A549 (cell line): Measurements from ENCODE around the gene OR4B1. TPM values are rescaled to one million over a fixed set of nuclear protein-coding genes. Genes with fewer than 3 reads are reported as not detected.

ENCODE experiments used
- ATAC-seq, 2 experiments: fragments of 200-7000 bp in 1 of 2; fragments of >200 bp in 1 of 2; cut with Nextera tagmentation in 1 of 2; cut with Tn5 transposase in 1 of 2; 3 replicates each; pipeline versions ENCODE4 v1.8.0 to v1.9.1; 2018 to 2020; ENCODE audit warnings: mild to moderate bottlenecking in 1 of 2, moderate library complexity in 1 of 2
- CTCF ChIA-PET: fragments of 300-600 bp; sonication (Branson Sonifier 250); formaldehyde crosslinking; extraction: SDS; loops from one replicate; lab custom pipeline; 2021; ENCODE audit warnings: antibody characterized with exemption, inconsistent platforms; lab: Yijun Ruan, JAX
- POLR2A ChIA-PET: fragments of 350-600 bp; formaldehyde crosslinking; extraction: SDS; loops from one replicate; lab custom pipeline; 2021; ENCODE audit warnings: antibody characterized with exemption, inconsistent platforms; lab: Yijun Ruan, JAX
- DNase-seq, 2 experiments: peaks; one replicate each; pipeline versions ENCODE4 v3.0.0 to v3.0.0-alpha.2; 2011 to 2016; ENCODE audit warnings: low read depth in 1 of 2, low spot score in 1 of 2
- FAIRE-seq: peaks from 2 replicates; lab custom pipeline; 2011; peaks lifted over from hg19 to GRCh38; lab: Jason Lieb, UNC
- H3K27ac ChIP-seq, 2 experiments: fragments of >200 bp; sonication (Bioruptor Twin); formaldehyde crosslinking; 3 replicates each; pipeline ENCODE4 v1.5.1; 2016 to 2017
- H3K4me1 ChIP-seq: fragments of >200 bp; sonication (Bioruptor Twin); formaldehyde crosslinking; 3 replicates; pipeline ENCODE4 v1.6.1; 2016
- H3K4me2 ChIP-seq: fragments of >200 bp; sonication (Bioruptor Twin); formaldehyde crosslinking; 3 replicates; pipeline ENCODE4 v1.6.1; 2016
- H3K4me3 ChIP-seq: fragments of >200 bp; sonication (Bioruptor Twin); formaldehyde crosslinking; 3 replicates; pipeline ENCODE4 v1.5.1; 2016
- H3K9me3 ChIP-seq: fragments of >200 bp; sonication (Bioruptor Twin); formaldehyde crosslinking; 3 replicates; pipeline ENCODE4 v1.6.1; 2016
- BHLHE40 ChIP-seq: IDR thresholded peaks from 2 replicates; pipeline ENCODE4 v1.6.1; 2012; ENCODE audit warnings: low read depth, low read length, inconsistent platforms
- EHMT2 ChIP-seq: fragments of 200-600 bp; sonication (generic); IDR thresholded peaks from 2 replicates; pipeline ENCODE4 v1.6.1; 2016; ENCODE audit warnings: antibody characterized with exemption, low read depth, mild to moderate bottlenecking, moderate library complexity
- ESRRA ChIP-seq: fragments of 150-350 bp; IDR thresholded peaks from 2 replicates; pipeline ENCODE4 v1.6.1; 2014; ENCODE audit warnings: mild to moderate bottlenecking, low read length, borderline replicate concordance
- FOSB ChIP-seq: fragments of 250-450 bp; sonication (Bioruptor Pico); IDR thresholded peaks from 2 replicates; pipeline ENCODE4 v1.5.0; 2020; ENCODE audit warnings: mild to moderate bottlenecking, moderate library complexity
- HEYL ChIP-seq: fragments of 250-450 bp; sonication (Bioruptor Pico); IDR thresholded peaks from 2 replicates; pipeline ENCODE4 v1.8.0; 2021; ENCODE audit warnings: mild to moderate bottlenecking, moderate library complexity
- HMGXB4 ChIP-seq: fragments of 250-450 bp; sonication (Bioruptor Pico); IDR thresholded peaks from 2 replicates; pipeline ENCODE4 v1.5.0; 2021; ENCODE audit warnings: mild to moderate bottlenecking, moderate library complexity, borderline replicate concordance
- HOXA7 ChIP-seq: fragments of 250-450 bp; sonication (Bioruptor Pico); IDR thresholded peaks from 2 replicates; pipeline ENCODE4 v1.5.0; 2020; ENCODE audit warnings: mild to moderate bottlenecking, moderate library complexity
- JUNB ChIP-seq: fragments of >200 bp; sonication (Bioruptor Twin); formaldehyde crosslinking; IDR thresholded peaks from 2 replicates; pipeline ENCODE4 v1.6.1; 2016
- KDM1A ChIP-seq: fragments of 200-600 bp; sonication (generic); IDR thresholded peaks from 2 replicates; pipeline ENCODE4 v1.6.1; 2016; ENCODE audit warnings: low read depth, mild to moderate bottlenecking
- MAFK ChIP-seq: fragments of 450-650 bp; IDR thresholded peaks from 2 replicates; pipeline ENCODE4 v1.6.1; 2014; ENCODE audit not compliant: partially characterized antibody
- NPAS2 ChIP-seq: fragments of 250-450 bp; sonication (Bioruptor Pico); IDR thresholded peaks from 2 replicates; pipeline ENCODE4 v1.8.0; 2022; ENCODE audit warnings: mild to moderate bottlenecking, moderate library complexity, borderline replicate concordance
- PHF8 ChIP-seq: fragments of 200-600 bp; sonication (generic); IDR thresholded peaks from 2 replicates; pipeline ENCODE4 v1.6.1; 2016; ENCODE audit warnings: low read depth, mild to moderate bottlenecking, antibody characterized with exemption, moderate library complexity, borderline replicate concordance
- RAD21 ChIP-seq, 2 experiments: fragments of >200 bp in 1 of 2; sonication (Bioruptor Twin) in 1 of 2; formaldehyde crosslinking in 1 of 2; IDR thresholded peaks in 1 of 2; conservative IDR thresholded peaks in 1 of 2; 2 replicates in 1 of 2; 3 replicates in 1 of 2; pipeline ENCODE4 v1.6.1; 2012 to 2018; ENCODE audit warnings: inconsistent platforms in 1 of 2
- RFX5 ChIP-seq: fragments of 450-650 bp; IDR thresholded peaks from 2 replicates; pipeline ENCODE4 v1.7.1; 2014; ENCODE audit warnings: antibody characterized with exemption, mild to moderate bottlenecking, moderate library complexity
- SREBF2 ChIP-seq: fragments of 450-650 bp; IDR thresholded peaks from 2 replicates; pipeline ENCODE4 v1.6.1; 2014; ENCODE audit warnings: mild to moderate bottlenecking, moderate library complexity
- ZFP36 ChIP-seq: fragments of 450-650 bp; IDR thresholded peaks from 2 replicates; pipeline ENCODE4 v1.6.1; 2014; ENCODE audit warnings: borderline replicate concordance; ENCODE audit not compliant: partially characterized antibody
- ZSCAN20 ChIP-seq: fragments of 250-450 bp; sonication (Bioruptor Pico); IDR thresholded peaks from 2 replicates; pipeline ENCODE4 v1.8.0; 2022; ENCODE audit warnings: mild to moderate bottlenecking, moderate library complexity
- WGBS: methylation state at CpG from one replicate; pipeline ENCODE4 v1.1.6; 2017; ENCODE audit errors: missing lambda C conversion rate; 5-methylcytosine and 5-hydroxymethylcytosine counted together
- polyA plus RNA-seq, 4 experiments: library from polyadenylated mRNA; depleted of rRNA in 3 of 4; stranded (reverse); fragments of >200 nt; fragmentation: RNase III in 1 of 4; extraction: RNeasy Plus Mini Kit Qiagen cat#74134 plus additional on column Dnase treatment in 1 of 4; gene quantifications; 2 replicates in 3 of 4; 3 replicates in 1 of 4; pipeline ENCODE4 v1.2.3, GENCODE V29; 2011 to 2017
- TF ChIP-seq, protein P1 (sequence below): IDR thresholded peaks from 2 replicates; pipeline ENCODE4 v1.6.1; 2012; ENCODE audit warnings: low read depth, borderline replicate concordance
- TF ChIP-seq, protein P2 (sequence below): fragments of 250-450 bp; sonication (Bioruptor Pico); IDR thresholded peaks from 2 replicates; pipeline ENCODE4 v1.5.0; 2020; ENCODE audit warnings: low read depth, mild to moderate bottlenecking, moderate library complexity
- TF ChIP-seq, protein P3 (sequence below): fragments of 450-650 bp; IDR thresholded peaks from 2 replicates; pipeline ENCODE4 v1.6.1; 2014; ENCODE audit warnings: antibody characterized with exemption
- TF ChIP-seq, protein P4 (sequence below): fragments of 200-600 bp; sonication (generic); IDR thresholded peaks from 2 replicates; pipeline ENCODE4 v1.6.1; 2016; ENCODE audit warnings: antibody characterized with exemption, mild to moderate bottlenecking, moderate library complexity

OR4B1 gene
- polyA plus RNA-seq, 2 of the 4 experiments (the other 2 are of a cell fraction): not detected

- DNase-seq (no peak), FAIRE-seq (no peak), ATAC-seq (no peak)
- Histone ChIP-seq H3K4me3 (no peak overlapping the region), H3K9me3 (no peaks in the 10 kb centered on the region), H3K4me1 (no peaks in the 10 kb centered on the region), H3K27ac (no peak overlapping the region), H3K4me2 (no peak overlapping the region)
- 41% methylated on average over 6 of the region's 6 CpGs for WGBS
- ChIA-PET POLR2A (no interaction called here), CTCF (interaction anchor here (0.7 kb wide), 1 partner anchor 246 kb away, joined by 3 read pairs; no protein-coding TSS in a partner anchor)
- TF ChIP-seq MAFK (peak; percentile 82), ZFP36 (no peak), RFX5 (no peak)
- TF ChIP-seq, protein P1, sequence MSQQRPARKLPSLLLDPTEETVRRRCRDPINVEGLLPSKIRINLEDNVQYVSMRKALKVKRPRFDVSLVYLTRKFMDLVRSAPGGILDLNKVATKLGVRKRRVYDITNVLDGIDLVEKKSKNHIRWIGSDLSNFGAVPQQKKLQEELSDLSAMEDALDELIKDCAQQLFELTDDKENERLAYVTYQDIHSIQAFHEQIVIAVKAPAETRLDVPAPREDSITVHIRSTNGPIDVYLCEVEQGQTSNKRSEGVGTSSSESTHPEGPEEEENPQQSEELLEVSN: no peak
- TF ChIP-seq, protein P2, sequence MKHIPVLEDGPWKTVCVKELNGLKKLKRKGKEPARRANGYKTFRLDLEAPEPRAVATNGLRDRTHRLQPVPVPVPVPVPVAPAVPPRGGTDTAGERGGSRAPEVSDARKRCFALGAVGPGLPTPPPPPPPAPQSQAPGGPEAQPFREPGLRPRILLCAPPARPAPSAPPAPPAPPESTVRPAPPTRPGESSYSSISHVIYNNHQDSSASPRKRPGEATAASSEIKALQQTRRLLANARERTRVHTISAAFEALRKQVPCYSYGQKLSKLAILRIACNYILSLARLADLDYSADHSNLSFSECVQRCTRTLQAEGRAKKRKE: no peak
- TF ChIP-seq, protein P3, sequence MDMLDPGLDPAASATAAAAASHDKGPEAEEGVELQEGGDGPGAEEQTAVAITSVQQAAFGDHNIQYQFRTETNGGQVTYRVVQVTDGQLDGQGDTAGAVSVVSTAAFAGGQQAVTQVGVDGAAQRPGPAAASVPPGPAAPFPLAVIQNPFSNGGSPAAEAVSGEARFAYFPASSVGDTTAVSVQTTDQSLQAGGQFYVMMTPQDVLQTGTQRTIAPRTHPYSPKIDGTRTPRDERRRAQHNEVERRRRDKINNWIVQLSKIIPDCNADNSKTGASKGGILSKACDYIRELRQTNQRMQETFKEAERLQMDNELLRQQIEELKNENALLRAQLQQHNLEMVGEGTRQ: no peak
Observed at GRCh38 chr11:48180627-48181026, 36.0 kb upstream of the OR4B1 start.

DNA sequence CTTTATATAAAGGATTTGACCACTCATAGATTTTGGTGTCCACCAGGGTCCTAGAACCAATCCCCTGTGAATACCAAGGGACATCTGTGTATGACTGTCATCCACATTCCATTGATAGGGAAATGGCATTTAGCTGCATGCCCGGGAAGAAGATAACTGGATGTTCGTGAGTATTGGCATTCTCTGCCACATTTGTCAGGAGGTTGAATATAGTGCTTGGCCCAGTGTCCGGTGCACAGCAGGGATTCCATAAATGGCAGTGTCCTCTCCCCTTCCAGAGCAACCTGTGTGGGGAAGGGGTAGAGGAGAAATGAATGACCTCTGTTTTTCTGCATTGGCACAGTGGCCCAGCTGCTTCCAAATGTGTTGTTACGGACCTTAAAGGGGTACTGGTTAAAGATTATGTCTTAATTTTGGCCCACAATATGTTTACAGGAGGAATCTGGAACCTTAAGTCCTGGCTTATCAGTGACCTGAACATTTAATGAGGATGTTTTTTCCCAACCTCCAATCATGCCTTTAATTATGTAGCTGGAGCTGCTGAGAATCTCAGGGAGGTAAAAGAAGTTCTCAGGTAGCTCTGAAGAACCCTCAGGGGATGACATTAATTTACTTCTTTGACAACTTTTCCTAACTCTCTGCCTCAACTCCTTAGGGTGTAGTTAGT lies 33.6 kb upstream of the OR4B1 start:
- no peak for DNase-seq
- no peak for ATAC-seq
- H3K4me1 ChIP-seq: no peaks in the 10 kb centered on the region
- CTCF ChIA-PET: interaction anchor here (0.6 to 1.8 kb wide), 3 partner anchors 10 to 38 kb away, joined by 3 to 6 read pairs (median 3); no protein-coding TSS in a partner anchor
- no peak overlapping the region for H3K27ac ChIP-seq
- TF ChIP-seq, protein P4, sequence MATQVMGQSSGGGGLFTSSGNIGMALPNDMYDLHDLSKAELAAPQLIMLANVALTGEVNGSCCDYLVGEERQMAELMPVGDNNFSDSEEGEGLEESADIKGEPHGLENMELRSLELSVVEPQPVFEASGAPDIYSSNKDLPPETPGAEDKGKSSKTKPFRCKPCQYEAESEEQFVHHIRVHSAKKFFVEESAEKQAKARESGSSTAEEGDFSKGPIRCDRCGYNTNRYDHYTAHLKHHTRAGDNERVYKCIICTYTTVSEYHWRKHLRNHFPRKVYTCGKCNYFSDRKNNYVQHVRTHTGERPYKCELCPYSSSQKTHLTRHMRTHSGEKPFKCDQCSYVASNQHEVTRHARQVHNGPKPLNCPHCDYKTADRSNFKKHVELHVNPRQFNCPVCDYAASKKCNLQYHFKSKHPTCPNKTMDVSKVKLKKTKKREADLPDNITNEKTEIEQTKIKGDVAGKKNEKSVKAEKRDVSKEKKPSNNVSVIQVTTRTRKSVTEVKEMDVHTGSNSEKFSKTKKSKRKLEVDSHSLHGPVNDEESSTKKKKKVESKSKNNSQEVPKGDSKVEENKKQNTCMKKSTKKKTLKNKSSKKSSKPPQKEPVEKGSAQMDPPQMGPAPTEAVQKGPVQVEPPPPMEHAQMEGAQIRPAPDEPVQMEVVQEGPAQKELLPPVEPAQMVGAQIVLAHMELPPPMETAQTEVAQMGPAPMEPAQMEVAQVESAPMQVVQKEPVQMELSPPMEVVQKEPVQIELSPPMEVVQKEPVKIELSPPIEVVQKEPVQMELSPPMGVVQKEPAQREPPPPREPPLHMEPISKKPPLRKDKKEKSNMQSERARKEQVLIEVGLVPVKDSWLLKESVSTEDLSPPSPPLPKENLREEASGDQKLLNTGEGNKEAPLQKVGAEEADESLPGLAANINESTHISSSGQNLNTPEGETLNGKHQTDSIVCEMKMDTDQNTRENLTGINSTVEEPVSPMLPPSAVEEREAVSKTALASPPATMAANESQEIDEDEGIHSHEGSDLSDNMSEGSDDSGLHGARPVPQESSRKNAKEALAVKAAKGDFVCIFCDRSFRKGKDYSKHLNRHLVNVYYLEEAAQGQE: no peak
- no peak for TF ChIP-seq FOSB
- TF ChIP-seq KDM1A: no peak
- POLR2A ChIA-PET: no interaction called here
- H3K4me3 ChIP-seq: no peak overlapping the region
- WGBS: 22% methylated on average over 4 of the region's 4 CpGs
- H3K4me2 ChIP-seq: no peak overlapping the region
- H3K9me3 ChIP-seq: no peaks in the 10 kb centered on the region
- FAIRE-seq: no peak

- Histone ChIP-seq H3K4me3 (no peak overlapping the region), H3K27ac (no peak overlapping the region), H3K9me3 (no peaks in the 10 kb centered on the region), H3K4me1 (no peaks in the 10 kb centered on the region), H3K4me2 (no peak overlapping the region)
- ATAC-seq: peak; percentile 62 to 63; a peak in 4 of 6 replicates
- POLR2A ChIA-PET: no interaction called here
- CTCF ChIA-PET: interaction anchor here (1.8 kb wide), 1 partner anchor 12 kb away, joined by 6 read pairs; no protein-coding TSS in a partner anchor
- no peak for FAIRE-seq
- DNase-seq: no peak
- TF ChIP-seq MAFK (no peak), PHF8 (no peak), ESRRA (no peak), SREBF2 (no peak), RAD21 (conservative IDR thresholded peaks at IDR 0.05 in 1 of 2, IDR thresholded peaks at IDR 0.05 in 1 of 2) (no peak), ZFP36 (no peak), HOXA7 (CRISPR knock-in tag) (no peak), EHMT2 (no peak), FOSB (no peak), JUNB (no peak), ZSCAN20 (CRISPR knock-in tag) (no peak), HEYL (no peak), BHLHE40 (no peak), NPAS2 (no peak), HMGXB4 (CRISPR knock-in tag) (no peak)
- TF ChIP-seq, protein P2: no peak
Observed at GRCh38 chr11:48184452-48184851, 32.2 kb upstream of the OR4B1 start.
